AG04450 (cell line): ENCODE measurements around the gene ZFR. TPM values are rescaled to one million over a fixed set of nuclear protein-coding genes. Genes with fewer than 3 reads are reported as not detected.
A peak's percentile ranks its signal among the peaks of the same experiment; 100 is the strongest.

Experiments
- CTCF ChIA-PET: fragments of 300-600, 350-600 bp; formaldehyde crosslinking; extraction: SDS; loops from one replicate; lab custom pipeline; 2022; ENCODE audit warnings: antibody characterized with exemption, inconsistent platforms; lab: Charles Lee
- POLR2A ChIA-PET: fragments of 350-600 bp; formaldehyde crosslinking; extraction: SDS; loops from one replicate; lab custom pipeline; 2021; ENCODE audit warnings: antibody characterized with exemption, inconsistent platforms; lab: Yijun Ruan, JAX
- DNase-seq: peaks from one replicate; pipeline ENCODE4 v3.0.0-alpha.2; 2011; ENCODE audit warnings: low read depth, low spot score
- H3K27ac ChIP-seq: one replicate; pipeline ENCODE4 v1.5.1; 2012; ENCODE audit warnings: low read depth, low read length, control low read depth
- H3K27me3 ChIP-seq: one replicate; pipeline ENCODE4 v1.6.0; 2012; ENCODE audit warnings: low read length; ENCODE audit not compliant: control insufficient read depth, insufficient read depth
- H3K4me3 ChIP-seq: 2 replicates; pipeline ENCODE4 v1.5.1; 2011; ENCODE audit warnings: mild to moderate bottlenecking, low read depth, low read length, control low read depth
- H3K9me3 ChIP-seq: 2 replicates; pipeline ENCODE4 v1.5.1; 2012; ENCODE audit warnings: low read length; ENCODE audit not compliant: control insufficient read depth, insufficient read depth
- polyA plus RNA-seq: library from polyadenylated mRNA; depleted of rRNA; stranded (reverse); fragments of >200 nt; gene quantifications from 2 replicates; pipeline ENCODE4 v1.2.3, GENCODE V29; 2011
- TF ChIP-seq, protein P1 (sequence below): IDR thresholded peaks from 2 replicates; pipeline ENCODE4 v1.5.1; 2011; ENCODE audit warnings: low read depth, low read length, control low read depth, inconsistent platforms

The ZFR gene
- polyA plus RNA-seq, 1 experiment: 72.9 TPM

DNA sequence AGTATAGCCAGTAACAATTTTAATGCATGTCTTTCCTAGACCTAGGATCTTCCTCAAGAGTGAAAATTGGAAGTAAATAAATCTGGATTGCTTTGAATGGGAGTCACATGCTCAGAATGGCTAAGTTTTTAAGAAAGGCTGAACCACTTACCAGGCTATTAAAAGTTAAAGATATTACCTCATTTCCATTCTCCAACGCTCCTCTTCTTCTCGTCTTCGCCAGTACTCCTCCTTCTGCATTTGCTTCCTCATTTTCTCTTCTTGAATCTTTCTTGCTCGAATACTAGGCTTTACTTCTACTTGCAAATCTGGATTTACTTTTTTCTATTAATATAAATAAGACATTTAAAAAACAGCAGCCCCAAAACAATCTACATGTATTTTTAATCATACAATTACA, 49.6 kb downstream of the ZFR start:
- ChIA-PET CTCF (no interaction called here), POLR2A (no interaction called here)
- Histone ChIP-seq H3K4me3 (no peak overlapping the region), H3K9me3 (no peaks in the 10 kb centered on the region), H3K27ac (no peak overlapping the region), H3K27me3 (no peaks in the 10 kb centered on the region)
- TF ChIP-seq, protein P1, sequence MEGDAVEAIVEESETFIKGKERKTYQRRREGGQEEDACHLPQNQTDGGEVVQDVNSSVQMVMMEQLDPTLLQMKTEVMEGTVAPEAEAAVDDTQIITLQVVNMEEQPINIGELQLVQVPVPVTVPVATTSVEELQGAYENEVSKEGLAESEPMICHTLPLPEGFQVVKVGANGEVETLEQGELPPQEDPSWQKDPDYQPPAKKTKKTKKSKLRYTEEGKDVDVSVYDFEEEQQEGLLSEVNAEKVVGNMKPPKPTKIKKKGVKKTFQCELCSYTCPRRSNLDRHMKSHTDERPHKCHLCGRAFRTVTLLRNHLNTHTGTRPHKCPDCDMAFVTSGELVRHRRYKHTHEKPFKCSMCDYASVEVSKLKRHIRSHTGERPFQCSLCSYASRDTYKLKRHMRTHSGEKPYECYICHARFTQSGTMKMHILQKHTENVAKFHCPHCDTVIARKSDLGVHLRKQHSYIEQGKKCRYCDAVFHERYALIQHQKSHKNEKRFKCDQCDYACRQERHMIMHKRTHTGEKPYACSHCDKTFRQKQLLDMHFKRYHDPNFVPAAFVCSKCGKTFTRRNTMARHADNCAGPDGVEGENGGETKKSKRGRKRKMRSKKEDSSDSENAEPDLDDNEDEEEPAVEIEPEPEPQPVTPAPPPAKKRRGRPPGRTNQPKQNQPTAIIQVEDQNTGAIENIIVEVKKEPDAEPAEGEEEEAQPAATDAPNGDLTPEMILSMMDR: no peak
- DNase-seq: no peak

DNA sequence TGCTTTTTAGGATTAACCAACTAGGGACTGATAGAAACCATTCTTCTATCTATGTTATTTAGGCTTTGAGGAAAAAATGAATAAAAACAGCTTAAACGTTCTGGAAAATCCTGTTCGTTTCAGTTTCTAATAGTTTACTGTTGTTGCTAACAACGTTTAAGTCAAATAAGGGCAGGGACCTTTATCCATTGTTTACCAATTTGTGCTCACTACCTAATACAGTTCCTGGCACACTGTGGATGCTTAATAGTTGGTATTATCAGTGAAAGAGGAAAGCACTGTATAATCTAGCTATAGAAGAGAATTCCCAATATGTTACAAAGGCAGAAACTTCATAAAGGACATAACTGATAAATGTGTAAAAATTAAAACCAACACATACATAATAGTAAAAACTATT, 52.5 kb downstream of the ZFR start:
- DNase-seq: no peak
- POLR2A ChIA-PET: no interaction called here
- TF ChIP-seq, protein P1: no peak
- peak overlapping the region; percentile 80 for H3K27ac ChIP-seq
- H3K4me3 ChIP-seq: no peak overlapping the region
- no peaks in the 10 kb centered on the region for H3K9me3 ChIP-seq
- CTCF ChIA-PET: interaction anchor here (1.0 to 1.5 kb wide), 2 partner anchors 160 to 198 kb away, joined by 3 to 8 read pairs; no protein-coding TSS in a partner anchor
- H3K27me3 ChIP-seq: no peaks in the 10 kb centered on the region

DNA sequence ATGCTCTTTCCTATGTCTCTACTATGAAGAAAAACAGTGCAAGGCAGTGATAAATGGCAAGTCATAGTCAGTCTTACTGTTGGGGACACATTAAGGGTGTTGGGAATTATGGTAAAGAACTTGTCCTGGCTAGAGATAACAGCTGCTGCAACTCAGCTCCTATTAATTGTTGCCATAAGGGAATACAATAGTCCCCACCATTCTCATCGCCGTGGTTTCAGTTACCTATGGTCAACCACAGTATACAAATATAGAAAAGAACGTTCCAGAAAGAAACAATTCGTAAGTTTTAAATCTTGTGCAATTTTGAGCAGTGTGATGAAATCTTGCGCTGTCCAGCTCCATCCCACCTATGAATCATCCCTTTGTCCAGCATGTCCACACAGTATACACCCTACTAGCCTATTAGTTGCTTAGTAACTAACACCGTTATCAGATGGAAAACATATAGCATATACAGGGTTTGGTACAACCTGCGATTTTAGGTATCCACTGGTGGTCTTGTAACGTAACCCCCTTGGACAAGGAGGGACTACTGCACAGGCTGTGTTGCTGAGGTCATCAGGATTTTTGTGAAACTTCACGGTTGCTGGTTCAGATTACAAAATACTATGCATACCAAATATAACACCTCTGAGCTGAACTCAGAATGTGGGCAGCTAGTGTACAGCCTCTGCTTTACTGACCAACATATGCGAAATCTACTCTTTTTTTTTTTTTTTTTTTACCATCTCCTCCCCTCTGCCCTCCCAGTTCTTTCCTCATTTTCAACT, 53.5 kb downstream of the ZFR start:
- DNase-seq: peak; percentile 84
- TF ChIP-seq, protein P1: no peak
- POLR2A ChIA-PET: interaction anchor here (0.7 kb wide), 1 partner anchor 12 kb away, joined by 9 read pairs; no protein-coding TSS in a partner anchor

DNA sequence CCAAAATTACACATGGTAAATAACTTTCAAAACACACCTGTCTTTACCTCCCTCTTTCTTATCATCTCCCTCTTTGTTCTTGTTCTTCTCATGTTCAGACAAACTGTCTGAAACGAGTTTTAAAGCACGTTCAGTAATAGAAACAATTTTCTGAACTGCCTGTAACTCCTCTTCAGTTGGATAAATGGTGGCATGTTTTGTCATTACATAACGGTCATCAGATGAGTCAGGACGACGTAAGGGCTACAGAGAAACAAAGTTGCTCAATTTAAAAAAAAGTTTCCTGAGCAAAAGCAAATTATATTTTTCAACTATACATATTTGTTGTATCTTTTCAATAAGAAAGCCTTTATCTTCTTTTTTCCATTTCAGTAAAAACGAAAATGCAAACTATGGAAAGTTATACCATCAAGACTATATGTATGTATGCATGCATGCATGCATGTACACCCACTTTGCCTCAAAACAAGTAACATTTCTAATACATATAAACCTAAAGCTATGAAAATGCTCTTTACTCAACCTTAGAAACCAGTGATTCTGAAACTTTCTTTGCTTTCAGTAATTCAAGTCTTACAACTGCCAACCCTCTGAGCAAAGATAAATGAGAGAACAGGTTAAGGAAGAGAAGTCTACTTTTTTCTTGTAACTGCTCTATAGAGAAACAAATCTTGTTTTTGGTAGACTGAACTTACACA, 56.0 kb downstream of the ZFR start:
- peak; percentile 13 for DNase-seq
- TF ChIP-seq, protein P1: no peak
- no peak overlapping the region for H3K27ac ChIP-seq
- CTCF ChIA-PET: interaction anchor here (1.4 to 2.1 kb wide), 4 partner anchors 9 to 209 kb away, joined by 3 to 11 read pairs (median 6); no protein-coding TSS in a partner anchor
- POLR2A ChIA-PET: interaction anchor here (0.5 to 0.6 kb wide), 2 partner anchors 237 to 311 kb away, joined by 3 to 4 read pairs; no protein-coding TSS in a partner anchor
- no peaks in the 10 kb centered on the region for H3K9me3 ChIP-seq
- no peaks in the 10 kb centered on the region for H3K27me3 ChIP-seq
- H3K4me3 ChIP-seq: no peak overlapping the region

More for the DNA sequence above, 53.5 kb downstream of the ZFR start:
- Histone ChIP-seq H3K27ac (peak overlapping the region; percentile 80), H3K27me3 (no peaks in the 10 kb centered on the region), H3K9me3 (no peaks in the 10 kb centered on the region), H3K4me3 (no peak overlapping the region)
- CTCF ChIA-PET: interaction anchor here (1.0 kb wide), 2 partner anchors 159 to 199 kb away, joined by 3 to 8 read pairs; no protein-coding TSS in a partner anchor
